Astrocyte of the spinal cord (primary cell): ENCODE data around the gene TEDDM1.

ENCODE experiments used
- DNase-seq: peaks from one replicate; pipeline ENCODE4 v3.0.0; 2011; ENCODE audit warnings: low read depth, low spot score
- H3K4me3 ChIP-seq: 2 replicates; pipeline ENCODE4 v1.5.1; 2011; ENCODE audit warnings: low read depth, mild to moderate bottlenecking, low read length, moderate library complexity
- in situ Hi-C: cut with HindIII; loops from 2 replicates; pipeline ENCODE4 v1.10.0; 2017; ENCODE audit warnings: low sequenced_read_pairs
- TF ChIP-seq, protein P1 (sequence below): IDR thresholded peaks from 2 replicates; pipeline ENCODE4 v1.5.1; 2012; ENCODE audit warnings: low read depth, mild to moderate bottlenecking, low read length, inconsistent platforms

Gene TEDDM1

DNA sequence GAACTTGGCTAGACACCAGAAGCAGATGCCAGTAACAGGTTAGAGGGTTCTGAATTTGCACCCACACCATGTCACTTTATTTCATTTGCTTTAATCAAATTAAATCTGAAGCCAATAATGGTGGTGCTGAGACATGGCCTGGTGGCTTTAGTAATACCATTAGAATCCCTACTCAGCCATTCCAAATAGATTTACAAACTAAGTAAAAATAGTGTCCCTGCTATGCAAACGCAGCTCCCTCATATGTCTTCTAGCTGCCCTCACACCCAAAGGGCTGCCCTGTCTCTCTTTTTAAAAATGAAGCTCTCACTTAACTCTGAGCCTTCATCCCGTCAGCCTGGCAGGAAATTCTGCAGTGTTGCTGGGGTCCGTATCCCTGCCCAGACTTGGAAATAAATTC is 29.9 kb downstream of the TEDDM1 start:
- in situ Hi-C loops: no loop called here
- TF ChIP-seq, protein P1, sequence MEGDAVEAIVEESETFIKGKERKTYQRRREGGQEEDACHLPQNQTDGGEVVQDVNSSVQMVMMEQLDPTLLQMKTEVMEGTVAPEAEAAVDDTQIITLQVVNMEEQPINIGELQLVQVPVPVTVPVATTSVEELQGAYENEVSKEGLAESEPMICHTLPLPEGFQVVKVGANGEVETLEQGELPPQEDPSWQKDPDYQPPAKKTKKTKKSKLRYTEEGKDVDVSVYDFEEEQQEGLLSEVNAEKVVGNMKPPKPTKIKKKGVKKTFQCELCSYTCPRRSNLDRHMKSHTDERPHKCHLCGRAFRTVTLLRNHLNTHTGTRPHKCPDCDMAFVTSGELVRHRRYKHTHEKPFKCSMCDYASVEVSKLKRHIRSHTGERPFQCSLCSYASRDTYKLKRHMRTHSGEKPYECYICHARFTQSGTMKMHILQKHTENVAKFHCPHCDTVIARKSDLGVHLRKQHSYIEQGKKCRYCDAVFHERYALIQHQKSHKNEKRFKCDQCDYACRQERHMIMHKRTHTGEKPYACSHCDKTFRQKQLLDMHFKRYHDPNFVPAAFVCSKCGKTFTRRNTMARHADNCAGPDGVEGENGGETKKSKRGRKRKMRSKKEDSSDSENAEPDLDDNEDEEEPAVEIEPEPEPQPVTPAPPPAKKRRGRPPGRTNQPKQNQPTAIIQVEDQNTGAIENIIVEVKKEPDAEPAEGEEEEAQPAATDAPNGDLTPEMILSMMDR: no peak
- H3K4me3 ChIP-seq: no peak overlapping the region
- no peak for DNase-seq

DNA sequence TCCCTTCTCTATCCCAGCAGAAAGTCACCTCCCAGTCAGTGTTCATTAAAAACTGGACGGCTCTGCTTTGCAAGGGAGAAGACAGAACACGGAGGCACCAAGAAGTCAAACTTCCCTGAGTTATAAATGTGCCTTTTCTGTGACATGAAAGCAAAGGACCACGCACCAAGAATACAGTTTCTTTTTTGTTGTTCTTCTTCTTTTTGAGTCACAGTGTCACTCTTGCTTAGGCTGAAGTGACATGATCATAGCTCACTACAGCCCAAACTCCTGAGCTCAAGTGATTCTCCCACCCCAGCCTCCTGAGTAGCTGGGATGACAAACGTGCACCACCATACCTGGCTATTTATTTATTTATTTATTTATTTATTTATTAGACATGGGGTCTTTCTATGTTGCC is 31.6 kb downstream of the TEDDM1 start:
- TF ChIP-seq, protein P1: no peak
- DNase-seq: no peak
- in situ Hi-C loops: no loop called here
- H3K4me3 ChIP-seq: no peak overlapping the region

DNA sequence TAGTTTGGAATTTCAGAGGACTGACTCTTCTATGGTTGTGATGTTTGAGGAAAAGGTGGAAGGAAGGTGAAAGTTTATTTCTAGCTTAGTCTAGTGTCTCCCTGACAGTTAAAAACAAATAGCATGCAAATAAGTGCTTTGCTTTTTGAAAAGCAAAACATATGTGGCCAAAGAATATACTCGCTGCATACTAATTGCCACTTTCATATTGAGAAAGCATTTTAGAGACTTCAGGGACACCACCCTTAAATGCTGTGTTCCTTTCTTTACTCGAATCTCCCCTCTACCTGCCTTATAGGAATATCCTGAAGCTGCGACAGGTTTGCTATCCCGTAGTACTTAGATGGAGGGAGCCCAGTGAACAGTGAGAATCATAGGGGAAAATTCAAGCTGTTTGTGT is 32.1 kb downstream of the TEDDM1 start:
- TF ChIP-seq, protein P1: no peak
- no peak for DNase-seq
- in situ Hi-C loops: no loop called here
- H3K4me3 ChIP-seq: no peak overlapping the region

DNA sequence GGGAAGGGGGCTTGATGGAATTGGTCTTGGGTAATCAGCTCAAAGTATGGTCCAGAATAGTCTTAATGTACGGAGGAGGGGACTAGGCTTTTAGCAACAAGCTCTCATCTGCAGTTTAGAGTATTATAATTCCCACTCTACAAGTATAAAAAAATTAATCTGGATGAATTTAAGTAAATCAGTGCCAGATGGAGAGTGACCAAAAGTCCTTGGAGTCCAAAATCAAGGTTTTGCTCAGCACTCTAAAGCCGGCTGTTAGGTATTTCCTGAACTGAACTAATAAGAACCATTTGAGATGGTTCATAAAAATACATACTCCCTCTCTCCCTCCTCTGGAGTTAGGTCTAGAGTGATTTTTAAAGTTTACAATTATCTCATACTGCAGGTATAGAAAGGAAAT is 32.5 kb downstream of the TEDDM1 start:
- H3K4me3 ChIP-seq: no peak overlapping the region
- DNase-seq: no peak
- in situ Hi-C loops: no loop called here
- TF ChIP-seq, protein P1: no peak

DNA sequence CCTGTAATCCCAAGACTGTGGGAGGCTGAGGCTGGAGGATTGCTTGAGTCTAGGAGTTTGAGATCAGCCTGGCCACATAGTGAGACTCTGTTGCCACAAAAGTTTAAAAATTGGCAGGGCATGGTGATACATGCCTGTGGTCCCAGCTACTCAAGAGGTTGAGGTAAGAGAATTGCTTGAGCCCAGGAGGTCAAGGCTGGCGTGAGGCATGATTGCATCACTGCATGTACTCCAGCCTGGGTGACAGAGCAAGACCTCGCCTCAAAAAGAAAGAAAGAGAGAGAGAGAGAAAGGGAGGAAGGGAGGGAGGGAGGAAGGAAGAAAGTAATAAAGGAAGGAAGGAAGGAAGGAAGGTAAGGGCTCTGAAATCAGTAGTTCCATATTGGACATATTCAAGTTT is 33.9 kb downstream of the TEDDM1 start:
- no peak for DNase-seq
- no peak overlapping the region for H3K4me3 ChIP-seq
- TF ChIP-seq, protein P1: no peak
- in situ Hi-C loops: no loop called here

DNA sequence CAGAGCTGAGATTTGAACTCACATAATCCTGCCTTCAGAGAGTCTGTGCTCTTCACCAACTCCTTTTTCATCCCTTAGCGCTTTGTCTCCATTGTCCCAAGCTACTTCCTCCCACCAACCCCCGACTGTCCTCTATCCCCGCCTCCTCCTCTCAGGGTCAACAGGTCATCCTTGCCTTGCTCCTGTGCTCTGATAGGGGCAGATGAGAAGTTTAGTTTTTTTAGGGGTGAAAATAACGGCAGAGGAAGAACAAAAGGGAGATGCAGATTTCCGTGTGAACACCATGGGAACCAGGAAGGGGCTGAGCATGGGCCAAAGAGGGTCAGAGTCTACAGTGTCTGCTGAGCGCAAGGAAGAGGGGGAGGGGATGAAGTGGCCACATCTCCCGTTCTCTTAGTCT is 40.8 kb downstream of the TEDDM1 start:
- TF ChIP-seq, protein P1: no peak
- no peak for DNase-seq
- in situ Hi-C loops: no loop called here

DNA sequence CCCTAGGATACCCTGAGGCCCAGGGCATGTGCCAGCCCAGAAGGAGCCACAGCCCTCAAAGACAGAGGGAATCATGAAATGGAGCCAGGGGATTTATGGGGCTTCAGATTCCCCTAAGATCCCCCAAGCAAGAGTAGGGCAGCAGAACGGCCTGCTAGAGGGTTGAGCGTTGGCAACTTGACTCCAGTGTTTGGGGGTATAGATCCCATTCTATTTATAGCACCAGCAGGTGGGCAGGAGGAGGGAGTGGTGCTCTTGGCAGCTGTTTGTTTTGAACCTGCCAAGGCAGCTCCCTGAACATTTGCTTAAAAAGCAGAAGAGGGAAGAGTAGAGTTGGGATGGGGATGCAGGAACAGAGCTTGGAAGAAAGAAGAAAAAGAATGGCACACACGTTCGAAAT is 42.6 kb downstream of the TEDDM1 start:
- TF ChIP-seq, protein P1: no peak
- in situ Hi-C loops: no loop called here
- no peak overlapping the region for H3K4me3 ChIP-seq
- no peak for DNase-seq

More for the DNA sequence above, 40.8 kb downstream of the TEDDM1 start:
- H3K4me3 ChIP-seq: no peak overlapping the region
